ENCODE results near the gene LHX3. TPM values are rescaled to one million over a fixed set of nuclear protein-coding genes. Genes with fewer than 3 reads are reported as not detected.

The LHX3 gene
- total RNA-seq, 1 experiment from 2014 or later, result 0.11 TPM

- ChIA-PET CTCF (no interaction called here), POLR2A (ENCODE audit: low non-redundant PET) (no interaction called here)
- TF ChIP-seq CTCF (conservative IDR thresholded peaks at IDR 0.05; ENCODE audit: low read depth, low read length) (no peak), EZH2 (IDR thresholded peaks at IDR 0.05; ENCODE audit: borderline replicate concordance, low read depth, low read length, poor library complexity, severe bottlenecking) (no peak)
- H3K27ac ChIP-seq (ENCODE audit: low read depth, low read length, poor library complexity, severe bottlenecking), result no peak overlapping the region
- H3K4me3 ChIP-seq (ENCODE audit: low read depth, low read length, poor library complexity, severe bottlenecking), result no peak overlapping the region
- peaks cover 5% of the 10 kb centered on the region for H3K27me3 ChIP-seq (replicated peaks; ENCODE audit: insufficient read depth, low read depth, low read length, poor library complexity)
- H3K36me3 ChIP-seq (ENCODE audit: insufficient read depth, low read length, poor library complexity, severe bottlenecking), result no peaks in the 10 kb centered on the region
- BruUV-seq (replicated peaks), result no TSS peak
- no peak for DNase-seq (ENCODE audit: low spot score)
- H3K9me3 ChIP-seq (ENCODE audit: low read depth, low read length, poor library complexity, severe bottlenecking), result no peaks in the 10 kb centered on the region
- intact Hi-C loops (cut with micrococcal nuclease; ENCODE audit: unreplicated experiment), result no loop called here
- peaks cover 22% of the 10 kb centered on the region for H3K4me1 ChIP-seq (ENCODE audit: insufficient read depth, low read length, poor library complexity, severe bottlenecking)
Observed at GRCh38 chr9:136187197-136187596, 17.7 kb downstream of the LHX3 start.

GRCh38 chr9:136186386-136186785, 18.5 kb downstream of the LHX3 start:
- H3K4me1 ChIP-seq (ENCODE audit: insufficient read depth, low read length, poor library complexity, severe bottlenecking), result peaks cover 14% of the 10 kb centered on the region
- no peak overlapping the region for H3K27ac ChIP-seq (ENCODE audit: low read depth, low read length, poor library complexity, severe bottlenecking)
- no peaks in the 10 kb centered on the region for H3K27me3 ChIP-seq (replicated peaks; ENCODE audit: insufficient read depth, low read depth, low read length, poor library complexity)
- no peak for DNase-seq (ENCODE audit: low spot score)
- no peaks in the 10 kb centered on the region for H3K9me3 ChIP-seq (ENCODE audit: low read depth, low read length, poor library complexity, severe bottlenecking)
- intact Hi-C loops (cut with micrococcal nuclease; ENCODE audit: unreplicated experiment), result no loop called here
- POLR2A ChIA-PET (ENCODE audit: low non-redundant PET), result no interaction called here
- H3K36me3 ChIP-seq (ENCODE audit: insufficient read depth, low read length, poor library complexity, severe bottlenecking), result no peaks in the 10 kb centered on the region
- H3K4me3 ChIP-seq (ENCODE audit: low read depth, low read length, poor library complexity, severe bottlenecking), result no peak overlapping the region
- CTCF ChIA-PET, result no interaction called here
- BruUV-seq (replicated peaks), result no TSS peak
- TF ChIP-seq EZH2 (IDR thresholded peaks at IDR 0.05; ENCODE audit: borderline replicate concordance, low read depth, low read length, poor library complexity, severe bottlenecking), result no peak
- no peak for TF ChIP-seq CTCF (conservative IDR thresholded peaks at IDR 0.05; ENCODE audit: low read depth, low read length)

GRCh38 chr9:136185596-136186366, 19.1 kb downstream of the LHX3 start:
- CTCF ChIA-PET, result interaction anchor here (0.6 kb wide), 1 partner anchor 238 kb away, joined by 3 read pairs; no protein-coding TSS in a partner anchor
- Histone ChIP-seq H3K27ac (ENCODE audit: low read depth, low read length, poor library complexity, severe bottlenecking) (no peak overlapping the region), H3K4me3 (ENCODE audit: low read depth, low read length, poor library complexity, severe bottlenecking) (no peak overlapping the region), H3K36me3 (ENCODE audit: insufficient read depth, low read length, poor library complexity, severe bottlenecking) (no peaks in the 10 kb centered on the region), H3K4me1 (ENCODE audit: insufficient read depth, low read length, poor library complexity, severe bottlenecking) (peaks cover 14% of the 10 kb centered on the region), H3K9me3 (ENCODE audit: low read depth, low read length, poor library complexity, severe bottlenecking) (no peaks in the 10 kb centered on the region), H3K27me3 (replicated peaks; ENCODE audit: insufficient read depth, low read depth, low read length, poor library complexity) (no peaks in the 10 kb centered on the region)
- intact Hi-C loops (cut with micrococcal nuclease; ENCODE audit: unreplicated experiment), result no loop called here
- POLR2A ChIA-PET (ENCODE audit: low non-redundant PET), result no interaction called here
- no peak for DNase-seq (ENCODE audit: low spot score)
- TF ChIP-seq CTCF (conservative IDR thresholded peaks at IDR 0.05; ENCODE audit: low read depth, low read length) (no peak), EZH2 (IDR thresholded peaks at IDR 0.05; ENCODE audit: borderline replicate concordance, low read depth, low read length, poor library complexity, severe bottlenecking) (no peak)
- no TSS peak for BruUV-seq (replicated peaks)

Measured in A673 (cell line).